LNCaP clone FGC (cell line): ENCODE results near the gene ISM1.

ENCODE experiments used
- DNase-seq: peaks from one replicate; pipeline ENCODE4 v3.0.0-alpha.2; 2011; ENCODE audit warnings: low read depth
- H3K4me3 ChIP-seq: 2 replicates; pipeline ENCODE4 v1.5.1; 2011; ENCODE audit warnings: mild to moderate bottlenecking, low read depth, low read length, control low read depth
- CTCF ChIP-seq: IDR thresholded peaks from 2 replicates; pipeline ENCODE4 v1.5.1; 2012; ENCODE audit warnings: mild to moderate bottlenecking; ENCODE audit not compliant: control insufficient read depth, insufficient read depth; ENCODE audit errors: extremely low read depth

The ISM1 gene

GRCh38 chr20:13285408-13285807, 64.3 kb downstream of the ISM1 start:
- H3K4me3 ChIP-seq = no peak overlapping the region
- TF ChIP-seq CTCF = no peak
- DNase-seq = no peak

- TF ChIP-seq CTCF = no peak
- DNase-seq = no peak
- H3K4me3 ChIP-seq = no peak overlapping the region
These were observed 65.0 kb downstream of the ISM1 start for GRCh38 chr20:13286052-13286451.

- TF ChIP-seq CTCF = no peak
- no peak overlapping the region for H3K4me3 ChIP-seq
- peak; percentile 41 for DNase-seq
These were observed 65.5 kb downstream of the ISM1 start for GRCh38 chr20:13286607-13287006.

GRCh38 chr20:13288357-13288756, 67.3 kb downstream of the ISM1 start:
- no peak for TF ChIP-seq CTCF
- no peak for DNase-seq
- H3K4me3 ChIP-seq = no peak overlapping the region

GRCh38 chr20:13289031-13289430, 68.0 kb downstream of the ISM1 start:
- H3K4me3 ChIP-seq = no peak overlapping the region
- no peak for DNase-seq
- no peak for TF ChIP-seq CTCF

- TF ChIP-seq CTCF = no peak
- H3K4me3 ChIP-seq = no peak overlapping the region
- no peak for DNase-seq
These were observed 69.7 kb downstream of the ISM1 start for GRCh38 chr20:13290724-13291123.

GRCh38 chr20:13291157-13291556, 70.1 kb downstream of the ISM1 start:
- TF ChIP-seq CTCF = no peak
- DNase-seq = no peak
- no peak overlapping the region for H3K4me3 ChIP-seq
